Activated CD4-positive, alpha-beta T cell treated with anti-CD3 and anti-CD28 coated beads for 1 hour (primary cell): ENCODE measurements around the gene MRC2.

Source experiments
- DNase-seq: peaks from one replicate; pipeline ENCODE4 v3.0.0-alpha.2; 2020

MRC2 gene

GRCh38 chr17:62703261-62703775, 75.8 kb downstream of the MRC2 start:
- no peak for DNase-seq

DNA sequence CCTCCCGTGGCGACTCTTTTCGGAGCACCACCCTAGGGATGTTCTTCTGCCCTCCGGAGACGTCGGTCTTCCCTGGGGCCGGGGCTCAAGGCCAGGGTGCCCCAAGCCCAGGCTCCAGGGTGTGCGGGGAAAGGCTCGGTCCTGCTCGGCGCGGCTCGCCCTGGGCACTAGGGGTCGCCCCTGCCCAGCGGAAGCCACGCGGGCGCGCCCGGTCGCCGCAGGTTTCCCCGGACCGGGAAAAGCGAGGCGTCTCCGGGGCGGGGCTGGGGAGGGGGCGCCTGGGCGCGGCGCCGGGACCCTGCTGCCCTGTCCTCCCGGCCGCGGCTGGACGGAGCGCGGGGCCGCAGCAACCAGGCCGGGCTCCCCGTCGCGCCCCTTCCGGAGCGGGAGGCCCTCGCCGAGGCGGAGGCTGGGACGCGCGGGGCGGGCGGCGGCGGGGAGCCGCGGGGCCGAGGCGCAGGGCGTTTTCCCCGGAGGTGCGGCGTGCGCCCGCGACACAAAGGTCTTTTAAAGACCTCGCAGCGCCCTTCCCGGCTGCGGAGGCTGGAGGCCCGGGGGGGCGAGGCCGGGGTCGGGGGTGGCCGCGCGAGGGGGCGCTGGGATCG, 76.4 kb downstream of the MRC2 start:
- DNase-seq, result peak; percentile 64

- no peak for DNase-seq
Observed at GRCh38 chr17:62704381-62704971, 77.0 kb downstream of the MRC2 start.

GRCh38 chr17:62705156-62705777, 77.8 kb downstream of the MRC2 start:
- DNase-seq, result no peak

DNA sequence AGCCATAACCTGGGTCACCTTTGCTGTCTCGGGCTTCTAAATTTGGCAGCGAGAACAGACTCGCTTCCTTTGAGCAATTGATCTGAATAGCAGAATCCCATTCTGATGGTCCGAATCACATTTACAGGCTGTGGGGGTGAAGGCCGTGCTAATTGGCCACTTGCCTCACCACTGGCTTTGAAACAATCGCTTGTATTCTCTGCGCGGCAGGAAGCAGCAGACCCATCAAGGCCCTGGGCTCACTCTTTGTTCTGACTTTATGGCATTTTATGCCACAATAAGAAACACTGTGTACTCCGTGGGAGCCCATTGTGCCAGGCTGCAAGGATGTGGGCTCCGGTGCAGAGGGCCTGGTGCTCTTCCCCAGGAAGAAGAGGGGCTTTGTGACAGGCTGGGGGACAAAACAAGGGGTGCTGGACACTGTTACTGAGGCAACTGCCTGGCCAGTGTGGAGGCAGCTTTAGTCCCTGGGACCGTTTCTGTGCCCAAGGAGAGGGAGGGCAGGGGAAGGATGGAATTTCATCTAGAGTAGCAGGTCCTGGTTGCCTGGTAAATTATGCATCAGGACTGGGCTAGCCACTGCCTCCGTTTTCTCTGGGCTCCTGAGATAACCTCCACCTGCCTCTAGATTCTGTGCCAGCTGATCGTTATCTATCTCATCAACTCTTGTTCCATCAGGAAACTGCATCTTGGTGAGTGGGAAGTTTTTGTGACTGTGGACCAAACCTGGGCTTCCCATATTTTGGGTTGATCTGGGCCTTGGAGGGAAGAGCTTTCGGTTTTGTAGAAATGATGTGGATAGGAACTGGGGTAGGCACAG, 78.5 kb downstream of the MRC2 start:
- DNase-seq, result no peak

DNA sequence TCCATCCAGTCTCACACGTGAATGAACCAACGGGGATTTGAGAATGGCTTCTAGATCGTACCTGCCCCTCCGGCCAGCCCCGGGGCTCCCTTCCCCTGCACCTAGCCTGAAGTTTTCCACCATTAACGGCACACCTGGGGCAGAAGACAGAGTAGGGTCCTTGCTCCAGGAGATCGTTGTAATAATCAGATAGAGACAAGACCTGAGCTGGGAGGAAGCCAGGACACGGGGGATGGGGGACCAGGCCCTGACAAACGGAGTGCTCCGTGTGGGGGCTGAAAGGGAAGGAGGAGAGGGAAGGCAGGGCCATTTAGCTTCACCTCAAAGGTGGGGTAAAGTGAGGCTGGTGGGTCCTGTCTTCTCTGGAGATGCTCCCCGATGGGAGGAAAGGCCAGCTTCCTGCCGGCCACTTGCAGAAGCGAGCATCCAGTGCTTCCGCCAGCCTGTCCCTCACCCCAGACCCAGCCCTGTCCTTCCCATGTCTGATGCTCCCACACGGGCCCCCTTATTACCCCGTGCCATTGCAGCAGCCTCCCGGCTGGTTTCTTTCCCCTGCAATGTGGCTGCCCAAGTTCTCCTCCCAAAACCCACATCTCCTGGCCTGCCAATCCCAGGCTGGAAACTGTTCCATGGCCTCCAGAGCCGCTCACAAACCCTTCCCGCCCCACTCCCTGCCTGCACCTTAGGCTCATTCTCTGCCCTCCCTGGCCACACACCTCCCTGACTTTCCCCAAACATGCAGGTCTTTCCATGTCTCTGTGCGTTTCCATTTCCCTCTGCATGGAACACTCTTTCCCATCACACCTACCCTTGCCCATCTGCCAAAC, 79.3 kb downstream of the MRC2 start:
- no peak for DNase-seq

GRCh38 chr17:62707425-62707739, 79.9 kb downstream of the MRC2 start:
- no peak for DNase-seq

GRCh38 chr17:62708587-62708986, 81.1 kb downstream of the MRC2 start:
- no peak for DNase-seq

- DNase-seq, result no peak
Observed at GRCh38 chr17:62712171-62712581, 84.7 kb downstream of the MRC2 start.

GRCh38 chr17:62713086-62713881, 85.8 kb downstream of the MRC2 start:
- no peak for DNase-seq

- DNase-seq, result no peak
Observed at GRCh38 chr17:62714016-62714777, 86.7 kb downstream of the MRC2 start.

DNA sequence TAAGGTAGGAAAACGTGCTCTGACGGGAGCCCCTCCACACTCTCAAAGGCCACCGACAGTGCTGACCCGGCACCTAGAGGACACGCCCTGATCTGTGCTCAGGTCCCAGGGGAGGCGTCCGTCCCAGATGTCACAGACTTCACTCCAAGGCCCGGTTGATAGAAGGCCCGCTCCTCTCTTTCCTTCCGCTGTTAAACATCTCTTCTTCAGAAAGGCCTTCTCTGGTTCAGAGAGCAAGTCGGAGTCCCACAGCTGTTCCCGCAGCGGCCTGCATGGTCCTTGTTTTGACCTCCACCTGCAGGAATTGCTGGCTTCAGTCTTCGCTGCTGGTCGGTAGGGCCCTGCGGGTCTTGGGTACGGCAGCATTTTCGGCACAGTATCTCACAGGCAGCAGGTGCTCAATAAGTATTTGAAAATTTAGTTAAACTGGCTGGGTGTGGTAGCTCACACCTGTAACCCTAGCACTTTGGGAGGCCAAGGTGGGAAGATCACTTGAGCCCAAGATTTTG, 88.5 kb downstream of the MRC2 start:
- DNase-seq, result no peak

DNA sequence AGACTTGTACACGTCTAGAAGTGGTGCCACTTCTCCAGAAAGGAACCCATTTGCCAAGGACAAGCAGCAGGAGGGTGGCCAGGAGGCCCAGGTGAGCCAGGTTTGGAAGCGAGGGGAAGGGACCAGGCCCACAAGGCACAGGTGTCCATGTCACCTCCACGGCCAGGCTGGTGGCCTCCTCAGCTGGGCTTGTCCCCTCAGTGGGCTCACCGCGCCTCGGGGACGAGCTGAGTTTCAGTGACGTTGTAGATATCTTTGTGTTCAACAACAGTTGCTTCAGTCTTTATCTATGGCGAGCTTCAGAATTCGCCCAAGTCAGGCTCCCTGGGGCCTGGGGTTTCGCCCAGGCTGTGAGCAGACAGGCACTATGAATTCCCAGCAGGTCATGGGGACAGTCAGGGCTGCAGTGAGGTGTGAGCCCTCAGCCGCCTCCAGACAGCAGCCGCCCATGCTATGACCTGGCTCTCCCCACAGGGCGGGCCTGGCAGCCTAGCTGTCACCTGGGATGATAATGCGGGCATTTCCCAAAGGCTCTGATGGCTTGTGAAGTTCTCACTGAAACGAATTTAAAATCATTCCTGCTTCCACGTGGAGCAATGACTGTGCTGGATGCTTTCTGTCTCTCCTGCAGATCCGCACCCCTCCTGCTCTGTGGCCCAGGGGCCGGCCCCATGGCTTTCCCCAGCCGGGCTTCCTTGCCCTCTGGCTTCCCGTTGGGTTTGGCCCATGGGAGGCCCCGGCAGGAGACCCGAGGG, 89.5 kb downstream of the MRC2 start:
- DNase-seq, result no peak

GRCh38 chr17:62717589-62717855, 90.1 kb downstream of the MRC2 start:
- no peak for DNase-seq

GRCh38 chr17:62717889-62718288, 90.4 kb downstream of the MRC2 start:
- no peak for DNase-seq

GRCh38 chr17:62718429-62718828, 91.0 kb downstream of the MRC2 start:
- no peak for DNase-seq

- DNase-seq, result no peak
Observed at GRCh38 chr17:62719586-62719985, 92.1 kb downstream of the MRC2 start.

GRCh38 chr17:62720126-62720850, 92.8 kb downstream of the MRC2 start:
- DNase-seq, result no peak

DNA sequence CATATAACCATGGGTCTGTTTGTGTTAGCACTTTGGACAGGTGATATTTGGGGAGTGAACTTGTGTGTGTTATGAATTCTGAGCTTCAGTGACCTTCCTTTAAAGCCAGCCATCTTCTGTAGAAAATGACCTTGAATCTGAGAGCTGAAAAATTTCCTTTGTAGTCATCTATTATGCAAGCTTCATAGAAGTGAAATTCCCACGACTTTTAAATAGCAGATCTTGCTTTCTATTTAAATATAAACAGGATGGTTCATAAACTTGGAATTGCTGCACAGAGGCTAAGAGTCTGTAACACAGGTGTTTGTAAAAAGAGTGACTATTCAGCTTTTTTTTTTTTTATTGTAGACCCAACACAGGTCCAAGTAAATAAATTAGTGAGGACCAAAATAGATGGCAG, 95.2 kb downstream of the MRC2 start:
- DNase-seq, result no peak

- no peak for DNase-seq
Observed at GRCh38 chr17:62723842-62724241, 96.4 kb downstream of the MRC2 start.
